Esophagus (tissue), 2 donors: ENCODE results near the gene NDST1. TPM values are rescaled to one million over a fixed set of nuclear protein-coding genes. Genes with fewer than 3 reads are reported as not detected.

Experiments used
- H3K27ac ChIP-seq, 2 donors: one replicate each; pipeline ENCODE4 v1.5.1; 2013; ENCODE audit warnings: low read depth in 2 of 2, mild to moderate bottlenecking in 2 of 2, inconsistent platforms in 1 of 2, low read length in 1 of 2, moderate library complexity in 1 of 2
- H3K27me3 ChIP-seq, 2 donors: one replicate each; pipeline ENCODE4 v1.6.1; 2013; ENCODE audit warnings: low read length in 2 of 2, control low read depth in 1 of 2, mild to moderate bottlenecking in 1 of 2; ENCODE audit not compliant: insufficient read depth in 2 of 2, control insufficient read depth in 1 of 2
- H3K36me3 ChIP-seq, 2 donors: one replicate each; pipeline ENCODE4 v1.6.1; 2013; ENCODE audit warnings: low read length in 1 of 2; ENCODE audit not compliant: control insufficient read depth in 2 of 2, insufficient read depth in 2 of 2
- H3K4me1 ChIP-seq, 2 donors: one replicate each; pipeline ENCODE4 v1.6.1; 2013; ENCODE audit warnings: low read length in 1 of 2; ENCODE audit not compliant: control insufficient read depth in 2 of 2, insufficient read depth in 2 of 2
- H3K4me3 ChIP-seq, 2 donors: one replicate each; pipeline ENCODE4 v1.5.1; 2013; ENCODE audit warnings: low read length in 2 of 2, mild to moderate bottlenecking in 2 of 2, low read depth in 1 of 2, moderate library complexity in 1 of 2
- H3K9me3 ChIP-seq, 2 donors: one replicate each; pipeline ENCODE4 v1.6.1; 2013; ENCODE audit warnings: mild to moderate bottlenecking in 2 of 2, low read depth in 1 of 2, low read length in 1 of 2, moderate library complexity in 1 of 2; ENCODE audit not compliant: control insufficient read depth in 2 of 2, insufficient read depth in 1 of 2
- WGBS, 2 donors: extraction: QIAGEN DNeasy Blood & Tissue Kit; methylation state at CpG; one replicate each; pipeline ENCODE4 v1.1.7; 2013; 5-methylcytosine and 5-hydroxymethylcytosine counted together
- polyA plus RNA-seq, 2 donors: library from polyadenylated mRNA; stranded (reverse); fragments of 200-250 nt; gene quantifications; one replicate each; pipeline ENCODE4 v1.2.3, GENCODE V29; 2013
- donor health status: healthy with polysubstance abuse.
- donor health status: Bipolar disorder and iron deficiency.

NDST1 gene
- polyA plus RNA-seq, 2 donors: 29.9 to 37.3 TPM

- no peak overlapping the region for H3K4me3 ChIP-seq
- H3K9me3 ChIP-seq: no peaks in the 10 kb centered on the region
- 28 to 34% methylated on average over 11 of the region's 11 CpGs for WGBS, 2 donors
- peaks cover 0 to 3% of the 10 kb centered on the region in 2 donors for H3K36me3 ChIP-seq
- H3K4me1 ChIP-seq: peaks cover 13 to 42% of the 10 kb centered on the region in 2 donors
- H3K27ac ChIP-seq: peak overlapping the region; percentile 92 to 98
- no peaks in the 10 kb centered on the region for H3K27me3 ChIP-seq
Measured at GRCh38 chr5:150488519-150489359, 19.2 kb upstream of the NDST1 start.

GRCh38 chr5:150489360-150490295 is 18.3 kb upstream of the NDST1 start:
- Histone ChIP-seq H3K4me1 (peaks cover 13 to 42% of the 10 kb centered on the region in 2 donors), H3K4me3 (no peak overlapping the region)
- WGBS, 2 donors: 51 to 56% methylated on average over 9 of the region's 9 CpGs

GRCh38 chr5:150490296-150490669 is 17.6 kb upstream of the NDST1 start:
- 57 to 76% methylated on average over 2 of the region's 2 CpGs for WGBS, 2 donors
- Histone ChIP-seq H3K27ac (peak overlapping the region; percentile 92 to 98), H3K4me3 (no peak overlapping the region), H3K27me3 (no peaks in the 10 kb centered on the region), H3K4me1 (peaks cover 13 to 38% of the 10 kb centered on the region in 2 donors), H3K36me3 (peaks cover 0 to 3% of the 10 kb centered on the region in 2 donors), H3K9me3 (no peaks in the 10 kb centered on the region)

More at GRCh38 chr5:150489360-150490295, 18.3 kb upstream of the NDST1 start:
- Histone ChIP-seq H3K27ac (peak overlapping the region; percentile 92 to 98), H3K9me3 (no peaks in the 10 kb centered on the region), H3K36me3 (peaks cover 0 to 3% of the 10 kb centered on the region in 2 donors), H3K27me3 (no peaks in the 10 kb centered on the region)

GRCh38 chr5:150490754-150491153 is 17.2 kb upstream of the NDST1 start:
- H3K9me3 ChIP-seq: no peaks in the 10 kb centered on the region
- peaks cover 13 to 38% of the 10 kb centered on the region in 2 donors for H3K4me1 ChIP-seq
- WGBS, 2 donors: 52 to 55% methylated on average over 1 of the region's 1 CpG
- H3K27ac ChIP-seq: peak overlapping the region; percentile 92 to 98
- H3K27me3 ChIP-seq: no peaks in the 10 kb centered on the region
- H3K36me3 ChIP-seq: peaks cover 0 to 3% of the 10 kb centered on the region in 2 donors
- no peak overlapping the region for H3K4me3 ChIP-seq

- Histone ChIP-seq H3K27ac (peak overlapping the region; percentile 95 to 96), H3K4me3 (no peak overlapping the region), H3K36me3 (peaks cover 0 to 3% of the 10 kb centered on the region in 2 donors), H3K9me3 (no peaks in the 10 kb centered on the region), H3K4me1 (peaks cover 16 to 44% of the 10 kb centered on the region in 2 donors), H3K27me3 (no peaks in the 10 kb centered on the region)
- 69 to 76% methylated on average over 4 of the region's 4 CpGs for WGBS, 2 donors
Measured at GRCh38 chr5:150491876-150492275, 16.1 kb upstream of the NDST1 start.

GRCh38 chr5:150492621-150493020 is 15.3 kb upstream of the NDST1 start:
- no peaks in the 10 kb centered on the region for H3K9me3 ChIP-seq
- no peak overlapping the region for H3K4me3 ChIP-seq
- H3K27me3 ChIP-seq: no peaks in the 10 kb centered on the region
- H3K36me3 ChIP-seq: peaks cover 0 to 3% of the 10 kb centered on the region in 2 donors
- H3K27ac ChIP-seq: peak overlapping the region; percentile 95 to 96
- peaks cover 17 to 48% of the 10 kb centered on the region in 2 donors for H3K4me1 ChIP-seq
- 33 to 57% methylated on average over 6 of the region's 6 CpGs for WGBS, 2 donors

- 72 to 82% methylated on average over 3 of the region's 3 CpGs for WGBS, 2 donors
- no peaks in the 10 kb centered on the region for H3K27me3 ChIP-seq
- peaks cover 0 to 5% of the 10 kb centered on the region in 2 donors for H3K36me3 ChIP-seq
- H3K4me3 ChIP-seq: no peak overlapping the region
- peaks cover 22 to 49% of the 10 kb centered on the region in 2 donors for H3K4me1 ChIP-seq
- no peaks in the 10 kb centered on the region for H3K9me3 ChIP-seq
- peak overlapping the region; percentile 86 to 94 for H3K27ac ChIP-seq
Measured at GRCh38 chr5:150496098-150496497, 11.8 kb upstream of the NDST1 start.

GRCh38 chr5:150496534-150496933 is 11.4 kb upstream of the NDST1 start:
- Histone ChIP-seq H3K9me3 (no peaks in the 10 kb centered on the region), H3K4me1 (peaks cover 26 to 52% of the 10 kb centered on the region in 2 donors), H3K36me3 (peaks cover 0 to 5% of the 10 kb centered on the region in 2 donors), H3K27me3 (no peaks in the 10 kb centered on the region), H3K27ac (peak overlapping the region; percentile 86 to 94), H3K4me3 (no peak overlapping the region)
- 38 to 55% methylated on average over 4 of the region's 4 CpGs for WGBS, 2 donors

- H3K4me3 ChIP-seq: no peak overlapping the region
- H3K4me1 ChIP-seq: peaks cover 30 to 47% of the 10 kb centered on the region in 2 donors
- H3K9me3 ChIP-seq: no peaks in the 10 kb centered on the region
- H3K36me3 ChIP-seq: peaks cover 0 to 2% of the 10 kb centered on the region in 2 donors
- peak overlapping the region; percentile 94 to 96 for H3K27ac ChIP-seq
- no peaks in the 10 kb centered on the region for H3K27me3 ChIP-seq
- WGBS, 2 donors: 40 to 49% methylated on average over 14 of the region's 14 CpGs
Measured at GRCh38 chr5:150497274-150497988, 10.5 kb upstream of the NDST1 start.
